ENCODE data around the gene HMGA1.
A peak's percentile ranks its signal among the peaks of the same experiment; 100 is the strongest.

Gene HMGA1

DNA sequence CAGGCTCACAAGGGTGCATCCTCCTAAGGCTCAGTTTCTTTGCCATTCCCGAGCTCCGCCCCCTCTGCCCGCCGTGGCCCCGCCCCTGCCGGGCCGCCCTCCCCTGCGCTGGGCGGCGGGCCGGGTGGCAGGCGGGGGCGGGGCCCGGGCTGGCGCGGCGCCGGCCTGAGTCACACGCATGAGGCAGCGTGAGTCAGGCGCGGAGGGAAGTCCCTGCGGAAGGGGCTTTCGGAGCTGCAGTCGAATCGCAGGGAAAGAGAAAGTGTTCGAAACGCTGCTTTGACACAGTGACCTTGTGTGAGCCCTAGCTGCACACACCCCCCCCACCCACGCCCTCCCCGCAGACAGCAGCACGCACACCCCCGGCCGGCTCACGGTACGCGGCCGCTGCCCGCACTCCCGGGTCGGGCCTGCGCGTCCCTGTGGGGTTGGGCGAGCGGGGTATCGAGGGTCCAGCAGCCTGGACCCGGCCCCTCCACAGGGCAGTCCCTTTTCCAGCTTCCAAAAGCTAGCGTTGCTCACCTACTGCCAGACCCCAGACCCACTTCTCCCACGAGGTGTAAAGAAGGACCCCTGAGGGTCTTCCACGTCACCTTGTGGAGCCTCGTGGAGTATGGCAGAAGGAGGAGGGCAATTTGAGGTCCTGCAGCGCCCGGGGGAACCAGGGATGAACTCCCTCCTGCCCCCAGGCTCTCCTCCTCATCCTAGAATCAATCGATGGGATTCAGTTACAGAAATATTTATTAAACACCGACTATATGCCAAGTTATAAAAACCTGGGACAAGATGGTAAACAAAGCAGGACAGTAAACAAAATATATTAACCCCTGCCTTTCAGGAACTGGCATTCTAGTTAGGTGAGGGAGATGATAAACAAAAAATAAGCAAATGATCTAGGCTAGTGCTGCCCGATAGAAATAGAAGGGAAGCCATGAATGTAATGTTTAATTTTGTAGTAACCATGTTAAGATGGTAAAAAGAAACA, 12.4 kb upstream of the HMGA1 start:
- peak; percentile 94 for DNase-seq (ENCODE audit: low spot score)

DNA sequence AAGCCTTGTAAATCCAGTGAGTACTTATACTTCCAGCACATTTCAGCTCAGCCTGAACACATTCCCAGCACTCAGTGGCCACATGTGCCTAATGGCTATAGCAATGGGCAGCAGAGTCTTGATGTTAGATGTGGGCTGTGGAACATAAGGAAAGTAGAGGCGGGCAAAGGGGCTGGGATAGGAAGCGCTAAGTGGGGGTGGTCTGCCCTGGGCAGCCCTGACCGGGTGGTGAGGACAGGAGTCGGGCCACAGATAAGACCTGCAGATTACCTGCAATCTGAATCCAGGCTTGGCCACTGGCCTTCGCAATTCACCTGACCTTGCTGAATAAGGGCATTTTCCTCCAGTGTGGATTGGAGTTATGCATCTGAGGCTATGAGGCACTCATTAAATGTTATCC, 11.1 kb upstream of the HMGA1 start:
- no peak for DNase-seq (ENCODE audit: low spot score)

DNA sequence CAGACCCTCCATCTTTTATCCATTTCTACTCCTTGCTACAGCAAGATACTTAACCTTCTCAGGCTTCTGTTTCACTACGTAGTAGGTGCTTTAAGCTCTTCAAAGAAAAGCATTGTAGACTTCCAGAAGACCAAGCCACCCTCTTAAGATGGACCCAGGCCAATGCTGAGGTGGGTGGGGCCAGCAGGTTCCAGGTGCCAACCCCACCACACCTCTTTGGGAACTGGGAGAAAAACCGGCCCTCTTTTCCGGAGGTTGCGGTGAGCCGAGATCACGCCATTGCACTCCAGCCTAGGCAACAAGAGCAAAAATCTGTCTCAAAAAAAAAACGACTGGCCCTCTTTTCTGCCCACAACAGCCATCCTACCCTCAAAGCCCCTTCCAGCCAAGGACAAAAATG, 10.6 kb upstream of the HMGA1 start:
- DNase-seq (ENCODE audit: low spot score) = no peak

DNA sequence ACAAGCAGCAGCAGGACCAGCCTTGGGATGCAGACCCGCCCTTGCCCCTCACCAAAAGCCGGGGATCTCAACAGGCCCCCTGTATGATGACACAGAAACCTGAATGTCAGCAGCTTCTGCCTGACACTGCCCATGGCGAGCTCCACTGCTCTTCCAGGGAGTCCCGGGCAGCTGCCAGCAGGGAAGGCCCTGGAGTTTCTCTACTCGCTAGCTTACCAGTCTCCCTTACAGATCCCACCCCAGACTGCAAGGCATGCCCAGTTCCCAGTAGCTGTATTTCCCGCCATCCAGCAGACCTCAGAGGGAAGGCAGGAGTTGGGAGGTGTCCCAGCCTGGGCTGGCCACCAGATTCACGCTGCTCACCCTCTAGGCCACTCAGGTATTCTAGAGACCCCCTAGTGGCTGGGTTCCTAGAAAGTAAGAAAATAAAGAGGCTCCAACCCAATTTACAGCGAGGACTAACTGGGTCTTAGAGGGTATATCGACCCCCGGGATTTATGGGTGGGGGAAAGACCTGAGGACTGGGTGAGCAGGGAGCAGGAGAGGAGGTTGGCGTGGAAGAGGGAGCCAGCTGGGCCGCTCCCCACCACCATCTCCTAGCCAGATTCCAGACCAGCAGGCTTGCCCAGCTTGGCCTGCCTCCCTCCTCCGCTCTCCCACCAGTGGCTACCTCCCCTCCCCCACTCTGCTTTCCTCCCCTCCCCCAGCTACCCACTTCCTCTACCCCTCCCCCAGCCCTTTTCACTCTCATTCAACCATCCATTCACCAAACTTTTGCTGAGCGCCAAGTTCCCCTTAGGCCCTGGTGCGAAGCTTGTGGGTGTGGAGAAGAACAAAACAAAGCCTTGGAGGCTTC, 9.7 kb upstream of the HMGA1 start:
- DNase-seq (ENCODE audit: low spot score) = peak; percentile 2

DNA sequence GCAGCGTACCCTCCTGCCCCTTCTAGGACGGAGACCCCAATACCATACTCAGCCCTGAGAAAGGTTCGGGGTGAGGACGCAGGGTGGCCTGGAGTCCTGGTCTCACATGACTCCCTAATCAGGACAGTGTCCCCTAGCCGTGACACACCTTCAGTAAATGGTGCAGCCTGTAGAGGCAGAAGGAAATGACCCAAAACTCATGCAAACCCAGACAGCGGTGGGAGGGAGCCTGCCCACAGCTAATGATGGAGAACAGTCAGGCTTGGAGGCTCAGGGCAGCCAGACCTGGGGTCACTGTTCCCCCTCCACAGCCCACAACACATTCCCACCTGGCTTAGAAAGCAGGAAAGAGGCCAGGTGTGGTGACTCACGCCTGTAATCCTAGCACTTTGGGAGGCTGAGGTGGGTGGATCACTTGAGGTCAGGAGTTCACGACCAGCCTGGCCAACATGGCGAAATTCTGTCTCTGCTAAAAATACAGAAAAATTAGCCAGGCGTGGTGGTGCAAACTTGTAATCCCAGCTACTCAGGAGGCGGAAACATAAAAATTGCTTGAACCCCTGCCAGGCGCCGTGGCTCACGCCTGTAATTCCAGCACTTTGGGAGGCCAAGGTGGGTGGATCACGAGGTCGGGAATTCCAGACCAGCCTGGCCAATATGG, 8.8 kb upstream of the HMGA1 start:
- no peak for DNase-seq (ENCODE audit: low spot score)

DNA sequence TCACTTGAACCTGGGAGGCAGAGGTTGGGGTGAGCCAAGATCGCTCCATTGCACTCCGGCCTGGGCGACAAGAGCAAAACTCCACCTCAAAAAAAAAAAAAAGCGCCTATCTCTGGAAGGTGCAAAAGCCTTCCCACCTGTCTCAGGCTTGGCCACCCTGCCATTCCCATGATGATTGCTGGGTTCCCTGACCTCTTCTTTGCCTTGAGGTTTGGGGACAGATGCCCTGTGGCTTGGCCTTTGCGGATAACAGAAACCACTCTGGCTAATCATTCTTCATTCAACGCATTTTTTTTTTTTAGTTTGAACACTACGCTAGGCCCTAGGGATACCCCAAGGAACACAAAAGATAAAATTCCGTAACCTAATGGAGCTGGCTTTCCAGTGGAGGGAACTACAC, 6.8 kb upstream of the HMGA1 start:
- no peak for DNase-seq (ENCODE audit: low spot score)

DNA sequence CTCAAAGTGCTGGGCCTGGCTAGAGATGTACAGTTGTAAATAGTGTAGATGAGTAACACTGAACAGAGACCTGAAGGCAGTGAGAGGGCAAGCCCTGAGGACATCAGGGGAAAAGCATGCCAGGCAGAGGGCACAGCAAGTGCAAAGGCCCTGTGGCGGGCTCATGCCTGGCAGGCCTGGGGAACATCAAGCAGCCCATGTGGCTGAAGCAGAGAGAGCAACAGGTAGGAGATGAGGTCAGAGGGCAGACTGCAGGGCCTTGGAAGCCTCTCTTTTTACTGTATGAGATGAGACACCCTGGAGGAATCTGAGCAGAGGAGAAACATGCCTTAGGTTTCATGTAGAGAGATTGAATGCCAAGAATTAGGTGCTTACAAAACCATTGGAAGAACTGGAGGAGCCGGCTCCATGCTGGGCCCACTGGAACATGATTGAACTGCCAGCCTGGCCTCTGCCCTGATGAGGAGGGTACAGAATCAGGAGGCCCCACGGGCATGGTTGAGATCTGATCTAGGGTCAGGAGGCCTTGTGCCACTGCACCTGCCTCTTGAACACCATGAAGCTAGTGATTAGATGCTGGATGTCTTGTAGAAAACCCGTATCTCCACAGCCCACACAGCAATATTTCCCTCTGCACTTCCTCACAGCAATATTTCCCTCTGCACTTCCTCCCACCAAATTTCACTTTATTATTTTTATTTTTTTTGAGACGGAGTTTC, 5.9 kb upstream of the HMGA1 start:
- DNase-seq (ENCODE audit: low spot score) = no peak

DNA sequence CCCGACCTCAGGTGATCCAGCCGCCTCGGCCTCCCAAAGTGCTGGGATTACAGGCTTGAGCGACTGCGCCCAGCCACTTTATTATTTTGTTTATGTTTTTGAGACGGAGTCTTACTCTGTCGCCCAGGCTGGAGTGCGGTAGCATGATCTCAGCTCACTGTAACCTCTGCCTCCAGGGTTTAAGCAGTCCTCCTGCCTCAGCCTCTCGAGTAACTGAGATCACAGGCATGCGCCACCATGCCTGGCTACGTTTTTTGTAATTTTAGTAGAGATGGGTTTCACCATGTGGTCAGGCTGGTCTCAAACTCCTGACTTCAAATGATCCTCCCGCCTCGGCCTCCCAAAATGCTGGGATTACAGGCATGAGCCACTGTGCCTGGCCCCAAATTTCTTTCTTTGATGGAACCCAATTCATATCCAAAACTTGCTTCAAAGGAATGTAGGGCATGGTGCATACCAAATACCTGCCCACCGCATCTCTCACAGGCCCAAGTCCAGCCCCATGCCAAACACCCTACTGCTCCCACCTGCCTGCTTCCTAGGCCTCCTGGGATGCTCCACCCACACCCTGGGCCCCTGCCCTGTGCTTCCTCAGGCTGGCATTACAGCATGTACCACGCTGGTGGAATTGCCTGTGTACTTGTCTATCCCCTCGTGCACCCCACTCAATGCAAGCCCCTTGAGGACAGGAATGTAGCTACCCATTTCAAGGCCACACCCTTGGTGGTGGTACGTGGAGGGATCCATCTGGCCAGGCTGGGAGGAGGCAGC, 4.9 kb upstream of the HMGA1 start:
- DNase-seq (ENCODE audit: low spot score) = no peak

DNA sequence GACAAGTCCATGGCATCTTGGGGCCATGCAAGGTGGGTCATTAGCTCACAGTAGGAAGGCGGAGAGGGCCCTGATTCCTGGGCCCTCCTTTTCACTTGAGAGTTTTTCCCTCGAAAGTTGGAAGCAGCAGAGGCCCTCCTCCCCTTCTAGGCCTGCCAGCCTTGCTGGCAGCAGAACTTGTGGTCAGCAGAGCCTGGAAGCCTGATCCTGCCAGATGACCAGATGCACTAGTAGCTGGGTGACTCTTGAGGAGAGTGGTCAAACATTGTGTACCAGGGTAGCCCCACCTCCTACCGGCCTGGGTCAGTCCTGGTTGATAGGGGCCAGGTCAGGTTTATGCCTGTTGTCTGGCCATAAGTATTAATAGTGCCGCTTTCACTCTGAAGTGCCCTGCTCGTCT, 3.8 kb upstream of the HMGA1 start:
- peak; percentile 31 for DNase-seq (ENCODE audit: low spot score)

DNA sequence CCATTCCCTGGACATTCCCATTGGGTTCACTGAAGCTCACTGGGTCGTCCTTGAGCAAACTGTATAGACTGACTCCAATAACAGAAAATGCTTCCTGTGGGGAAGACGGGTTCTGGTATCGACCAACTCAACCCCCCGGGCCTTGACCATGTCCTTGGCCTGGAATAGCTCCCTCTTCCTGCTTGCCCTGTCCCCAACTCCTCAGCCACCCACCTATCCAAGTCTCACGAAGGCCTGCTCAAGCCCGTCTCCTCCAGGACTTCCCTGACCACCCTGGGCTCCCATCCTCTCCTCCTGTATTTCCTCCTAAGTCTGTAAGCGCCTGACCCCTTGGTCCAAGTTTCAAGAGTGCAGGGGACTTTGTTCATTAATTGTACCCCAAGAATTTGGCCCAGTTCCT, 2.8 kb upstream of the HMGA1 start:
- DNase-seq (ENCODE audit: low spot score) = peak; percentile 2

DNA sequence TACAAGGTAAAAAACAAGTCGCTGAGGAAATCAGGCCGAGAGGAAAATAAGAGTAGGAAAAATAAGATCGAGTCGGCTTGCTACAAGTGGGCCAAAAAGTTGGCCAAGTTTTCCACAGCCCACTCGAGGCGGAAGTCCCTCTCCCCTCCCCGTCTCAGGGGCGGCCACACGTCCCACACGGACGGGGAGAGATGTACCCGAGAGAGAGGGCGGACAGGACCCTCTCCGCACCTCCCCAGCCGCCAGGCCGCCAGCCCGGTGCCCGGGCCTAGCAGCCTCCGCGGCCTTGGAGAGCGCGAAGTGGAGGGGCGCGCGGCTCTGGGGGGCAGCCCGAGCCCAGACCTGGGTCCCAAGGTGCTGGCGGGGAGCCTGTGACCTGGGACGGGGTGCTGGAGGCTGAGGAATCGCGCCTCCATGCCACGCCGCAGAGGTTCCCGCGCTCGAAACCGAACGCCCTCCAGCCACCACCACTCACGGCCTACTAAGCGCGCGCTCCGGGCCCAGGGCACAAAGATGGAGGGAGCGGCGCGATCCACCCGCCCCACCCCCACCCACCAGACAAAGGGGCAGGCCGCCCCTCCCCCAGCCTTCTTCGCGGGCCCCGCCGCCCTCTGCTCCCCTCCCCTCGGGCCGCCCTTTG, 1.9 kb upstream of the HMGA1 start:
- DNase-seq (ENCODE audit: low spot score) = no peak

DNA sequence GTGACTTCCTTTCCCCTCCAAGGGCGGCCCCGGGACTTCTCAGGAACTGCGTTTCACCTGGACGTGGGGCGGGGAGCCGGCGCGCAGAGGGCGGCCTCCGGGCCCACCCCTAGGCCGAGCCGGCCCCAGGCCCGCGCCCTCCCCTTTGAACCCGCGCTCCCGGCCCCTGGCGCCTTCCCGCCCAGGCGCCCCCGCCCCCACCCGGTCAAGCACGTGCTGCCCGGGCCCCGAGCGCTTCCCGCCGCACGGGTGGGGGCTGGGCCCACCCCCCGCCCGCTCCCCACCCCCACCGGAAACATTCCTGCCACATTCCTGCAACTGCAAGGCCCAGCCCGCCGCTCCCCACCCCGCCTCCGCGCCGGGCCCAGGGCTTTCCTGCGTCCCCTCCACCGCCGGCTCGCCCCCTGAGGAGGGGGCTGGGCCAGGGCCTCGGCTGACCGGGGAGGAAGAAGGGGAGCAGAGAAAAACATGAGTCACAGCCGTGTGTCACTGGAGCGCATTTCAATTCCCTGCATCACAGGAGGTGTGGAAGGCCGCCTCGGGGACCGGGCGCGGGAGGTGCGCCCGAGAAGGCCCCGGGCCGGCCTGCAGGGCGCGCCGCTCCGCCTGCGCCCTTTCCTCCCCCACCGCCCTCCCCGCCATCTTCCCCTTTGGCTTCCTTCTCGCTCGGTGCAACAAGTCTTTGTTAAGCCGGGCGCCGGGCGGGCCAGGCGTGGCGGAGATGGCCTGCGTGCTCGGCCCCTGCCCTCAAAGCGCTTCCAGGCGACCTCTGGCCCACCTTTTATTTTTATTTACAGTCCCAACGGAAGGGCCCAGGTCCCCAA, 1.2 kb upstream of the HMGA1 start:
- DNase-seq (ENCODE audit: low spot score) = peak; percentile 18

DNA sequence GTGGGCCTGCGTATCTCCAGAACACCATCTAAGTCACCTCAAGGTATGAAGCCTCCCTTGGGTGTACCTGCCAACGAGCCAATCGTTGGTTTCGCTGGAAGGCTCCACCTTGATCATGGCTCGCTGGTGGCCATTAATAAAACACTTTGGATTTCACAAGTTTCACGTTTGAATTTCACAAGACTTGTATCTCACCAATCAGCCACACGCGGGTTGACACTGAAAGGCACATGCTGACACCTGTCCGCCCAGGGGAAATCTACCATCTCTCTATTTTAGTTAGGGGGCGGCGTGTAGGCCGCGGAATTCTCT, 586 bp upstream of the HMGA1 start:
- peak; percentile 6 for DNase-seq (ENCODE audit: low spot score)

DNA sequence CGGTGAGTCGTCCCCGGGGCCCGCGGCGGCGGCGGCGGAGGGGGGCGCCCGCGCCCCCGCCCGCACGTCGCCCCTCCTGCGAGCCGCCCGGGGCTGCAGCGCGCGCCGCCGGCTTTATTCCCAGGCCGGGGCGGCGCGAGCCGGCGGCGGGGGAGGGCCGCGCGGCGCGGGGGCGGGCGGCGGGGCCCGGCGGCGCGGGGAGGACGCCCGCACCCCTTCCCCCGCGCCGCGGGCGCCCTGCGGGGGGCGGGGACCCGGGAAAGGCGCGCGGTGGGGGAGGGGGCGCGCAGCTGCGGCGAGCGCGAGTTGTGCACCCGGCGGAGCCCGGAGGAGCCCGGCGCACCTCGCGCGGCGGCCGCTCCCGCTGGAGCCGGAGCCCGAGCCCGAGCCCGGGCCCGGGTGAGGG, 646 bp downstream of the HMGA1 start:
- DNase-seq (ENCODE audit: low spot score) = peak; percentile 3

DNA sequence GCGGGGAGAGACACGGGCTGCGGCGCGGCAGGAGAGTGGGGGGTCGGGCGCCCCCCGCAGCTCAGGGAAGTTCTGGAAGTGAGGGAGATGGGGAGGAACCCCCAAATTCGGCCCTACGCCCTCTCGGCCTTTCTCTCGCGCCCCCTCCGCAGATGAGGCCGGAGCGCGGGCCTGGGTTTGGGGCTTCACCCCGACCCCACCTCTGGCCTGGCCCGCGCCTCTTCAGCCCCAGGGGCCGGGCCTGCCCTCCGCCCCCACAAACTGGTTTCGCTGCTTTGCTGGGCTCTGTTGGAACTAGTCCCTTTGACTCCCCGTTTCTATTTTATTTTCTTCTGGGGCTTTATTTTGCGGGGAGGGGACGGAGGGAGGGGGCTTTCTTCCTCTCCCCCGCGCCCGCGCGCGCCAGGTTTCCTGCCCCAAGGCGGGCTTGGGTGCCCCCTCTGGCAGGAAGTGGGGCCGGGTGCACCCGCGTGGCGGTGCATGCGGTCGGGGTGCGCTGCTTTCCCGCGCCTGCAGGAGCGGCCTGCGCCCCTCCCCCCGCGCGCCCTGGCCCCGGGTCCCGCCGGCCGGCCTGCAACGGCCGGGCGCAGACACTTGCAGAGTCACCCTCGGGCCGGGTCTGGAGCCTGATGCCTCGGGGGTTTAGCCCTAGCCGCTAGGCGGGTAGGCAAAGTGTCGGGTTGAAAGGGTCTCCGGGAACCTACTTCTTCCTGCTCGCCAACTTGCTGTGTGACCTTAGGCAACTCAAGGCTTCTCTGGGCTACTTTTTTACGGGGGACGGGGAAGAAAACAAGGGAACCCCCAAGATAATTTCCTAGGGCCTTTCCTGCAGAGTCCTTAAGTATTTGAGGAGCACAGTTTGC, 1.3 kb downstream of the HMGA1 start:
- peak; percentile 38 for DNase-seq (ENCODE audit: low spot score)

DNA sequence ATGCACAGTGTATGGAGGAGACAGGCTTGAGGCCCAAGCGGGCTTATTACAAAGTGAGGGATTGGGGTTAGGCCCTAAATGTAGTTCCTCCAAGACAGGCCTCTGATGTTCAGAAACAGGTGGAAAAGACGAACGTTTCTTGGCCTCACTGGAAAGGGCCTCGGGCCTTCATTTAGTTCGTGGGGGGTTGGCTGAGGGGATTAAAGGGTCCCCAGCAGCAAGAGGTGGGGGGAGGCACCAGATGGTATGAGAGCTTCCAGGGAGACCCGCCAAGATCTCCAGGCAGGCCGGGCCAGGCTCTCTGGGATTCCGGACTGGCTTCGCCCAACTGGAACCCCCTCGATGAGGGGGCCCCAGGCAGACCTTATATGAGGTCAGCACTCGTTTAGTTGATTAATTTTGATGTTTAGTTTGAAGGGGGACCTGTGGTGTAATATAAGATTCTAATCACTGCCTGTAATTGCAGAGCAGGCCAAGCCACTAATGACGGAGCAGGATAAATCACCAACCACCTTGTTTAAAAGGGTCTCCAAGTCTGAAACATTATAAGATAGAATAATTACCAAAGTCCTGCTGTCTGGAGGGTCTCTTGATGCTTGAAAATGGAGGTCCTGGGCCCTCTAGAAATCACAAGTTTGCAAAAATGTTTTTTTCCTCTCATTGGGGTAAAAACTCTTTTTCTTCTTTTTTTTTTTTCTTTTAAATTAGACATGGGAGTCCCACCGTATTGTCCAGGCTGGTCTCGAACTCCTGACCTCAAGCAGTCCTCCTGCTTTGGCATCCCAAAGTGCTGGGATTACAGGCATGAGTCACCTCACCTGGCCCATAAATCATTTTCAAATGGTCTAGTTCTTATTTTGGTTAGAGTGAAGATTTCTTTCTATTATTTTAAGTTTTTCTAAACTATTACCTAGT, 2.2 kb downstream of the HMGA1 start:
- DNase-seq (ENCODE audit: low spot score) = no peak

DNA sequence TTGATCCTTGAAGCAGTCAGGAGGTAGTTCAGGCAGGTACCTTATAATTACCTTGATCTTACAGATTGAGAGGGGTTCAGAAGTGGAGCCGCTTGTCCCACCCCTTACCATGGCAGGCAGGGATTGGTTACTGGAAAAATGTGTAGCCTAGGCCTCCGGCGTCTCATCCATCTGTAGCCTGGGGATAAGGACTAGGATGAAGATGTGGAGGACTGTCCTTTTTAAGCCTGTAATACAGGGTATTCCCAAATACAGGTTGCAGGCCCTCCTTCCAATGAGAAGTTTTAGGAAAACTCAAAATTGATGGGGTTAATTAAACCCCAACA, 2.8 kb downstream of the HMGA1 start:
- DNase-seq (ENCODE audit: low spot score) = no peak

DNA sequence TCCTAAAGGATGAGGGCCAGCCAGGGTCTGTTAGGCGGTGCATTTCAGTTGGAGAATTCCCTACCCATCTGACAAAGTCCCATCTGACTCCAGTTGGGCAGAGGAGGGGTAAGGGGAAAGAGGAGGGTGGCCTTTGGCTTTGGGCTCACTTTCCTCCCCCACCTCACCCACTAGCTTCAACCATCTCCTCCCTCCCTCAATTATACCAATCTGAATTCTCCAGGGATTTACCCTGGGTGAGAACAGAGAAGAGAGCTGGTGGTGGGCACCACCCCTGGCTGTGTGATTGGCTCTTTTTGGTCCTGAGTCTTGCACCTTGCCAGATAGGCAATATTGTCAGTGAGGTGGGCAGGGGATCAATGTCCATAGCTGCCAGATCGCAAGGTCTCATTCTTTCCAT, 3.2 kb downstream of the HMGA1 start:
- DNase-seq (ENCODE audit: low spot score) = no peak
